GM12878 (cell line): ENCODE data around the gene SLC12A3. TPM values are rescaled to one million over a fixed set of nuclear protein-coding genes. Genes with fewer than 3 reads are reported as not detected.

Experiments used
- ATAC-seq: fragments of 200-7000 bp; cut with Tn5 transposase; 3 replicates; pipeline ENCODE4 v1.9.1; 2020; ENCODE audit warnings: mild to moderate bottlenecking, moderate library complexity
- BruUV-seq: library from RNA; stranded (reverse); fragments of 400-500 nt; replicated peaks from 2 replicates; lab custom pipeline; 2021; lab: Mats Ljungman, UMichigan
- CTCF ChIA-PET: fragments of 300-600 bp; sonication (Branson Sonifier 250); formaldehyde crosslinking; extraction: SDS; loops from one replicate; lab custom pipeline; 2021; ENCODE audit warnings: inconsistent platforms; lab: Yijun Ruan, JAX
- POLR2A ChIA-PET: fragments of 350-600 bp; formaldehyde crosslinking; extraction: SDS; loops from one replicate; lab custom pipeline; 2021; ENCODE audit warnings: inconsistent platforms; lab: Charles Lee
- RAD21 ChIA-PET: fragments of 300-600 bp; sonication (Branson Sonifier 250); formaldehyde crosslinking; loops from one replicate; lab custom pipeline; 2023; ENCODE audit warnings: antibody characterized with exemption; ENCODE audit not compliant: unreplicated experiment; lab: Charles Lee
- SMC1A ChIA-PET: fragments of 300-600 bp; sonication (Branson Sonifier 250); formaldehyde crosslinking; loops from one replicate; lab custom pipeline; 2023; ENCODE audit not compliant: unreplicated experiment, uncharacterized antibody; lab: Charles Lee
- DNase-seq: peaks from one replicate; pipeline ENCODE4 v3.0.0-alpha.2; 2011; ENCODE audit warnings: low read depth, low spot score
- FAIRE-seq: peaks from 3 replicates; lab custom pipeline; 2011; peaks lifted over from hg19 to GRCh38; lab: Jason Lieb, UNC
- H2AFZ ChIP-seq: 2 replicates; pipeline ENCODE4 v1.6.0; 2011; ENCODE audit warnings: low read depth, low read length, control low read depth; ENCODE audit not compliant: control insufficient read depth
- H3K27ac ChIP-seq: 2 replicates; pipeline ENCODE4 v1.5.1; 2011; ENCODE audit warnings: control low read depth; ENCODE audit not compliant: control insufficient read depth, insufficient read depth
- H3K27me3 ChIP-seq, 2 experiments: replicated peaks in 1 of 2; 2 replicates each; pipeline versions ENCODE4 v1.6.0 to v1.6.1; 2011; ENCODE audit warnings: low read length in 1 of 2; ENCODE audit not compliant: control insufficient read depth in 2 of 2, insufficient read depth in 2 of 2
- H3K36me3 ChIP-seq, 2 experiments: 2 replicates each; pipeline ENCODE4 v1.5.1; 2011; ENCODE audit warnings: low read length in 1 of 2; ENCODE audit not compliant: control insufficient read depth in 2 of 2, insufficient read depth in 2 of 2
- H3K4me1 ChIP-seq: 2 replicates; pipeline ENCODE4 v1.6.1; 2011; ENCODE audit warnings: mild to moderate bottlenecking, low read length, moderate library complexity, mixed read lengths; ENCODE audit not compliant: control insufficient read depth, insufficient read depth
- H3K4me2 ChIP-seq: 2 replicates; pipeline ENCODE4 v1.6.0; 2011; ENCODE audit warnings: control low read depth; ENCODE audit not compliant: control insufficient read depth, insufficient read depth
- H3K4me3 ChIP-seq: fragments of 200-600 bp; sonication (generic); 2 replicates; pipeline ENCODE4 v1.5.1; 2016
- H3K79me2 ChIP-seq: 2 replicates; pipeline ENCODE4 v1.6.0; 2011; ENCODE audit warnings: low read length; ENCODE audit not compliant: control insufficient read depth, insufficient read depth
- H3K9ac ChIP-seq: 2 replicates; pipeline ENCODE4 v1.8.0; 2011; ENCODE audit warnings: low read length, control low read depth, mixed read lengths; ENCODE audit not compliant: control insufficient read depth, insufficient read depth
- H3K9me3 ChIP-seq: replicated peaks from 3 replicates; pipeline ENCODE4 v1.5.1; 2011; ENCODE audit warnings: mild to moderate bottlenecking, low read length; ENCODE audit not compliant: control insufficient read depth, insufficient read depth
- H4K20me1 ChIP-seq: 2 replicates; pipeline ENCODE4 v1.6.0; 2011; ENCODE audit not compliant: control insufficient read depth, insufficient read depth
- ASH2L ChIP-seq: fragments of 300-600, 200-600 bp; sonication (generic); IDR thresholded peaks from 2 replicates; pipeline ENCODE4 v1.6.1; 2017; ENCODE audit warnings: low read depth, mild to moderate bottlenecking, borderline replicate concordance
- BHLHE40 ChIP-seq, 2 experiments: fragments of 450-650 bp in 1 of 2; IDR thresholded peaks; 2 replicates each; pipeline ENCODE4 v1.6.1; 2011 to 2017; ENCODE audit warnings: low read depth in 2 of 2, borderline replicate concordance in 1 of 2, improper control_type of control experiment in 1 of 2, low read length in 1 of 2, mild to moderate bottlenecking in 1 of 2
- CBFB ChIP-seq: IDR thresholded peaks from 2 replicates; pipeline ENCODE4 v1.6.1; 2016; ENCODE audit warnings: antibody characterized with exemption, low read depth
- CHD1 ChIP-seq: IDR thresholded peaks from 2 replicates; pipeline ENCODE4 v1.6.1; 2012; ENCODE audit warnings: low read depth, low read length, improper control_type of control experiment
- CHD4 ChIP-seq: fragments of 200-600 bp; sonication (generic); IDR thresholded peaks from 2 replicates; pipeline ENCODE4 v1.6.1; 2016; ENCODE audit warnings: mild to moderate bottlenecking
- CUX1 ChIP-seq: IDR thresholded peaks from 2 replicates; pipeline ENCODE4 v1.6.1; 2012; ENCODE audit warnings: improper control_type of control experiment, low read depth, low read length; ENCODE audit not compliant: insufficient replicate concordance
- EED ChIP-seq: sonication (generic); IDR thresholded peaks from 2 replicates; pipeline ENCODE4 v1.6.1; 2016; ENCODE audit warnings: antibody characterized with exemption, low read depth
- EP300 ChIP-seq, 2 experiments: fragments of 150-350 bp in 1 of 2; IDR thresholded peaks; 2 replicates each; pipeline ENCODE4 v1.6.1; 2011 to 2012; ENCODE audit warnings: low read depth in 2 of 2, low read length in 2 of 2, borderline replicate concordance in 1 of 2, improper control_type of control experiment in 1 of 2, inconsistent platforms in 1 of 2; ENCODE audit not compliant: control insufficient read depth in 1 of 2
- ESRRA ChIP-seq: IDR thresholded peaks from 2 replicates; pipeline ENCODE4 v1.6.1; 2012; ENCODE audit warnings: mild to moderate bottlenecking, low read length, improper control_type of control experiment
- FOXK2 ChIP-seq: fragments of 450-650 bp; IDR thresholded peaks from 2 replicates; pipeline ENCODE4 v1.6.1; 2017; ENCODE audit warnings: mild to moderate bottlenecking, moderate library complexity
- MLLT1 ChIP-seq: fragments of 450-650 bp; IDR thresholded peaks from 2 replicates; pipeline ENCODE4 v1.6.1; 2016; ENCODE audit warnings: mild to moderate bottlenecking
- MTA2 ChIP-seq: fragments of 450-650 bp; IDR thresholded peaks from 2 replicates; pipeline ENCODE4 v1.6.1; 2016; ENCODE audit warnings: low read depth, mild to moderate bottlenecking, moderate library complexity
- RAD21 ChIP-seq: IDR thresholded peaks from 2 replicates; pipeline ENCODE4 v1.6.1; 2011; ENCODE audit warnings: mild to moderate bottlenecking, low read depth, low read length, moderate library complexity; ENCODE audit not compliant: insufficient read depth
- RUNX3 ChIP-seq: IDR thresholded peaks from 2 replicates; pipeline ENCODE4 v1.6.1; 2012; ENCODE audit warnings: low read length, inconsistent platforms
- SKIL ChIP-seq: fragments of 450-650 bp; IDR thresholded peaks from 2 replicates; pipeline ENCODE4 v1.6.1; 2017; ENCODE audit warnings: mild to moderate bottlenecking, low read depth, inconsistent platforms; ENCODE audit not compliant: poor library complexity, severe bottlenecking
- SREBF1 ChIP-seq: IDR thresholded peaks from 2 replicates; pipeline ENCODE4 v1.6.1; 2012; ENCODE audit warnings: mild to moderate bottlenecking, low read length
- ZZZ3 ChIP-seq: IDR thresholded peaks from 2 replicates; pipeline ENCODE4 v1.6.1; 2011; ENCODE audit warnings: low read depth; ENCODE audit not compliant: control insufficient read depth, insufficient read length
- WGBS: methylation state at CpG from one replicate; pipeline ENCODE4 v1.1.6; 2016; ENCODE audit warnings: low lambda C conversion rate; ENCODE audit not compliant: insufficient replicate concordance, insufficient coverage; ENCODE audit errors: missing lambda C conversion rate; 5-methylcytosine and 5-hydroxymethylcytosine counted together
- in situ Hi-C: fragments of 300-500 bp; cut with MboI; formaldehyde crosslinking; loops from 9 replicates; pipeline ENCODE4 v1.14.3; 2018; ENCODE audit warnings: mixed read lengths
- intact Hi-C: fragments of 100-400 bp; cut with micrococcal nuclease; formaldehyde crosslinking; loops from one replicate; pipeline ENCODE4 v1.14.2; 2022; ENCODE audit not compliant: unreplicated experiment
- polyA plus RNA-seq, 11 experiments: library from polyadenylated mRNA; depleted of rRNA in 4 of 11; unstranded in 6 of 11; stranded (reverse) in 5 of 11; fragments of >200 nt; fragmentation: Nextera tagmentation in 4 of 11; fragmentation: Illumina TruSeq in 1 of 11; extraction: Ambion mirVana in 4 of 11; extraction: Trizol in 1 of 11; gene quantifications; 1 replicate in 1 of 11; 2 replicates in 10 of 11; pipeline versions ENCODE4 v1.2.1 to v1.2.3, GENCODE V29; 2011 to 2016; ENCODE audit warnings: inconsistent platforms in 2 of 11, missing spikeins in 2 of 11, low read depth in 1 of 11
- total RNA-seq, 4 experiments: library from RNA; depleted of rRNA in 3 of 4; stranded (reverse); fragments of >200 nt in 3 of 4; fragmentation: Illumina TruSeq in 1 of 4; extraction: Trizol in 1 of 4; gene quantifications; 2 replicates each; pipeline versions ENCODE4 v1.2.1 to v1.2.3, GENCODE V29; 2013 to 2021

Gene SLC12A3
- total and polyA plus RNA-seq, 10 of the 15 experiments (the other 5 are each of a cell fraction or from before 2014, with no cell fraction given): 0.05 to 6.3 (median 3.1) TPM

GRCh38 chr16:56855201-56855600 lies 9.8 kb upstream of the SLC12A3 start:
- 64% methylated on average over 6 of the region's 6 CpGs for WGBS
- no peak for FAIRE-seq
- no peak overlapping the region for H3K9ac ChIP-seq
- no peak for ATAC-seq
- no peaks in the 10 kb centered on the region for H3K79me2 ChIP-seq
- DNase-seq: no peak
- ChIA-PET POLR2A (no interaction called here), CTCF (interaction anchor here (0.7 to 1.5 kb wide), 2 partner anchors 11 to 95 kb away, joined by 3 to 4 read pairs; no protein-coding TSS in a partner anchor), SMC1A (interaction anchor here (1.0 to 1.1 kb wide), 2 partner anchors 14 to 22 kb away, joined by 3 to 4 read pairs; no protein-coding TSS in a partner anchor), RAD21 (interaction anchor here (0.6 to 1.0 kb wide), 2 partner anchors 8 to 97 kb away, joined by 3 read pairs; no protein-coding TSS in a partner anchor)
- no peak overlapping the region for H3K27ac ChIP-seq
- in situ Hi-C loops (no loop called here), intact Hi-C loops (no loop called here)
- H2AFZ ChIP-seq: no peak overlapping the region
- peaks cover 16% of the 10 kb centered on the region for H3K4me1 ChIP-seq
- H3K4me2 ChIP-seq: no peak overlapping the region
- H3K9me3 ChIP-seq: no peaks in the 10 kb centered on the region
- H3K4me3 ChIP-seq: no peak overlapping the region
- H4K20me1 ChIP-seq: no peaks in the 10 kb centered on the region
- BruUV-seq: no TSS peak
- H3K27me3 ChIP-seq: no peaks in the 10 kb centered on the region
- no peaks in the 10 kb centered on the region for H3K36me3 ChIP-seq
- TF ChIP-seq RUNX3 (no peak), FOXK2 (no peak), CHD1 (no peak), ESRRA (no peak), CBFB (no peak), BHLHE40 (IDR thresholded peaks at IDR 0.05; ENCODE audit: borderline replicate concordance in 1 of 2, low read depth in 2 of 2, low read length in 1 of 2) (no peak), SREBF1 (no peak), EED (no peak), MLLT1 (no peak), ASH2L (no peak), RAD21 (no peak), CUX1 (no peak), MTA2 (no peak), EP300 (IDR thresholded peaks at IDR 0.05; ENCODE audit: borderline replicate concordance in 1 of 2, control insufficient read depth in 1 of 2, low read depth in 2 of 2, low read length in 2 of 2) (no peak), SKIL (no peak), CHD4 (no peak), ZZZ3 (no peak)
